Skeletal muscle satellite cell (primary cell): Measurements from ENCODE around the gene ACSS3.
"Not testable (repeated sequence)": the region's sequence is repeated elsewhere in the genome, so short reads cannot be mapped to it uniquely, and the experiment has no call there.

Source experiments
- H3K27me3 ChIP-seq: 2 replicates; pipeline ENCODE4 v1.7.0; 2013; ENCODE audit warnings: low read length; ENCODE audit not compliant: control insufficient read depth, insufficient read depth
- H3K36me3 ChIP-seq: 2 replicates; pipeline ENCODE4 v1.7.0; 2013; ENCODE audit warnings: mild to moderate bottlenecking, control low read depth, low read length; ENCODE audit not compliant: insufficient read depth
- H3K4me1 ChIP-seq: 2 replicates; pipeline ENCODE4 v1.7.0; 2013; ENCODE audit warnings: low read length; ENCODE audit not compliant: control insufficient read depth, insufficient read depth
- H3K4me2 ChIP-seq: 2 replicates; pipeline ENCODE4 v1.7.0; 2013; ENCODE audit warnings: mild to moderate bottlenecking, low read length
- H3K4me3 ChIP-seq: 2 replicates; pipeline ENCODE4 v1.7.0; 2013; ENCODE audit warnings: low read length
- H3K9ac ChIP-seq: 2 replicates; pipeline ENCODE4 v1.7.0; 2013; ENCODE audit warnings: mild to moderate bottlenecking, low read depth, low read length, moderate library complexity
- H3K9me3 ChIP-seq: replicated peaks from 2 replicates; pipeline ENCODE4 v1.7.0; 2013; ENCODE audit warnings: mild to moderate bottlenecking, control low read depth, low read length

ACSS3 gene

GRCh38 chr12:81208187-81208911, 130.5 kb downstream of the ACSS3 start:
- Histone ChIP-seq H3K9me3 (no peaks in the 10 kb centered on the region), H3K4me3 (no peak overlapping the region), H3K27me3 (no peaks in the 10 kb centered on the region), H3K4me2 (no peak overlapping the region), H3K4me1 (peaks cover 13% of the 10 kb centered on the region), H3K9ac (no peak overlapping the region), H3K36me3 (no peaks in the 10 kb centered on the region)

- Histone ChIP-seq H3K4me1 (peaks cover 13% of the 10 kb centered on the region), H3K9ac (no peak overlapping the region), H3K9me3 (no peaks in the 10 kb centered on the region), H3K4me2 (no peak overlapping the region), H3K27me3 (no peaks in the 10 kb centered on the region), H3K4me3 (no peak overlapping the region), H3K36me3 (no peaks in the 10 kb centered on the region)
These were observed 131.1 kb downstream of the ACSS3 start for GRCh38 chr12:81209012-81209411.

- Histone ChIP-seq H3K4me1 (peaks cover 13% of the 10 kb centered on the region), H3K4me2 (peak overlapping the region; percentile 24)
- not testable (repeated sequence) for H3K4me3 ChIP-seq, H3K36me3 ChIP-seq, H3K27me3 ChIP-seq, H3K9me3 ChIP-seq, H3K9ac ChIP-seq
These were observed 131.9 kb downstream of the ACSS3 start for GRCh38 chr12:81209772-81210225.

GRCh38 chr12:81211306-81211705, 133.4 kb downstream of the ACSS3 start:
- Histone ChIP-seq H3K27me3 (no peaks in the 10 kb centered on the region), H3K36me3 (no peaks in the 10 kb centered on the region), H3K9me3 (no peaks in the 10 kb centered on the region), H3K4me2 (no peak overlapping the region), H3K4me1 (peaks cover 13% of the 10 kb centered on the region), H3K4me3 (no peak overlapping the region), H3K9ac (no peak overlapping the region)

- no peak overlapping the region for H3K4me2 ChIP-seq
- H3K36me3 ChIP-seq, result no peaks in the 10 kb centered on the region
- no peaks in the 10 kb centered on the region for H3K27me3 ChIP-seq
- H3K9me3 ChIP-seq, result no peaks in the 10 kb centered on the region
- H3K9ac ChIP-seq, result no peak overlapping the region
- H3K4me3 ChIP-seq, result no peak overlapping the region
- peaks cover 13% of the 10 kb centered on the region for H3K4me1 ChIP-seq
These were observed 135.3 kb downstream of the ACSS3 start for GRCh38 chr12:81212996-81213696.

GRCh38 chr12:81216739-81217138, 138.9 kb downstream of the ACSS3 start:
- no peak overlapping the region for H3K4me2 ChIP-seq
- H3K27me3 ChIP-seq, result no peaks in the 10 kb centered on the region
- no peaks in the 10 kb centered on the region for H3K36me3 ChIP-seq
- H3K4me1 ChIP-seq, result peaks cover 5% of the 10 kb centered on the region
- H3K9ac ChIP-seq, result no peak overlapping the region
- H3K4me3 ChIP-seq, result no peak overlapping the region
- no peaks in the 10 kb centered on the region for H3K9me3 ChIP-seq

GRCh38 chr12:81221681-81222080, 143.8 kb downstream of the ACSS3 start:
- H3K36me3 ChIP-seq, result no peaks in the 10 kb centered on the region
- no peaks in the 10 kb centered on the region for H3K27me3 ChIP-seq
- no peaks in the 10 kb centered on the region for H3K9me3 ChIP-seq
- no peak overlapping the region for H3K4me3 ChIP-seq
- H3K4me1 ChIP-seq, result peaks cover 17% of the 10 kb centered on the region
- no peak overlapping the region for H3K4me2 ChIP-seq
- H3K9ac ChIP-seq, result no peak overlapping the region

GRCh38 chr12:81222846-81223592, 145.1 kb downstream of the ACSS3 start:
- Histone ChIP-seq H3K36me3 (no peaks in the 10 kb centered on the region), H3K9ac (no peak overlapping the region), H3K4me3 (no peak overlapping the region), H3K4me2 (no peak overlapping the region), H3K27me3 (no peaks in the 10 kb centered on the region), H3K9me3 (no peaks in the 10 kb centered on the region), H3K4me1 (peaks cover 17% of the 10 kb centered on the region)

- Histone ChIP-seq H3K4me3 (no peak overlapping the region), H3K9me3 (no peaks in the 10 kb centered on the region), H3K27me3 (no peaks in the 10 kb centered on the region), H3K9ac (no peak overlapping the region), H3K36me3 (no peaks in the 10 kb centered on the region), H3K4me1 (peaks cover 17% of the 10 kb centered on the region), H3K4me2 (no peak overlapping the region)
These were observed 146.7 kb downstream of the ACSS3 start for GRCh38 chr12:81224626-81225025.

GRCh38 chr12:81229759-81230158, 151.9 kb downstream of the ACSS3 start:
- Histone ChIP-seq H3K4me1 (no peaks in the 10 kb centered on the region), H3K9ac (no peak overlapping the region), H3K4me3 (no peak overlapping the region), H3K27me3 (no peaks in the 10 kb centered on the region), H3K9me3 (no peaks in the 10 kb centered on the region), H3K4me2 (no peak overlapping the region), H3K36me3 (no peaks in the 10 kb centered on the region)

- no peak overlapping the region for H3K4me3 ChIP-seq
- no peaks in the 10 kb centered on the region for H3K27me3 ChIP-seq
- no peaks in the 10 kb centered on the region for H3K36me3 ChIP-seq
- H3K9ac ChIP-seq, result no peak overlapping the region
- H3K9me3 ChIP-seq, result no peaks in the 10 kb centered on the region
- no peaks in the 10 kb centered on the region for H3K4me1 ChIP-seq
- H3K4me2 ChIP-seq, result no peak overlapping the region
These were observed 153.9 kb downstream of the ACSS3 start for GRCh38 chr12:81231574-81232368.
